CD4-positive, alpha-beta T cell treated with Interferon alpha-2 for 1 hour (primary cell): ENCODE measurements around the gene KIF1B.
A peak's percentile ranks its signal among the peaks of the same experiment; 100 is the strongest.

ENCODE experiments used
- DNase-seq, 2 donors: peaks; one replicate each; pipeline ENCODE4 v3.0.0-alpha.2; 2020 to 2022

KIF1B gene, protein sequence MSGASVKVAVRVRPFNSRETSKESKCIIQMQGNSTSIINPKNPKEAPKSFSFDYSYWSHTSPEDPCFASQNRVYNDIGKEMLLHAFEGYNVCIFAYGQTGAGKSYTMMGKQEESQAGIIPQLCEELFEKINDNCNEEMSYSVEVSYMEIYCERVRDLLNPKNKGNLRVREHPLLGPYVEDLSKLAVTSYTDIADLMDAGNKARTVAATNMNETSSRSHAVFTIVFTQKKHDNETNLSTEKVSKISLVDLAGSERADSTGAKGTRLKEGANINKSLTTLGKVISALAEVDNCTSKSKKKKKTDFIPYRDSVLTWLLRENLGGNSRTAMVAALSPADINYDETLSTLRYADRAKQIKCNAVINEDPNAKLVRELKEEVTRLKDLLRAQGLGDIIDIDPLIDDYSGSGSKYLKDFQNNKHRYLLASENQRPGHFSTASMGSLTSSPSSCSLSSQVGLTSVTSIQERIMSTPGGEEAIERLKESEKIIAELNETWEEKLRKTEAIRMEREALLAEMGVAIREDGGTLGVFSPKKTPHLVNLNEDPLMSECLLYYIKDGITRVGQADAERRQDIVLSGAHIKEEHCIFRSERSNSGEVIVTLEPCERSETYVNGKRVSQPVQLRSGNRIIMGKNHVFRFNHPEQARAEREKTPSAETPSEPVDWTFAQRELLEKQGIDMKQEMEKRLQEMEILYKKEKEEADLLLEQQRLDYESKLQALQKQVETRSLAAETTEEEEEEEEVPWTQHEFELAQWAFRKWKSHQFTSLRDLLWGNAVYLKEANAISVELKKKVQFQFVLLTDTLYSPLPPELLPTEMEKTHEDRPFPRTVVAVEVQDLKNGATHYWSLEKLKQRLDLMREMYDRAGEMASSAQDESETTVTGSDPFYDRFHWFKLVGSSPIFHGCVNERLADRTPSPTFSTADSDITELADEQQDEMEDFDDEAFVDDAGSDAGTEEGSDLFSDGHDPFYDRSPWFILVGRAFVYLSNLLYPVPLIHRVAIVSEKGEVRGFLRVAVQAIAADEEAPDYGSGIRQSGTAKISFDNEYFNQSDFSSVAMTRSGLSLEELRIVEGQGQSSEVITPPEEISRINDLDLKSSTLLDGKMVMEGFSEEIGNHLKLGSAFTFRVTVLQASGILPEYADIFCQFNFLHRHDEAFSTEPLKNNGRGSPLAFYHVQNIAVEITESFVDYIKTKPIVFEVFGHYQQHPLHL (N-terminal part only)

GRCh38 chr1:10209905-10210810, at the start of gene KIF1B:
Gene KIF1B (plus strand): TSS chr1:10210570. CDS start chr1:10232329, 21,759 bp downstream.
- DNase-seq: peak; percentile 96 to 98

DNA sequence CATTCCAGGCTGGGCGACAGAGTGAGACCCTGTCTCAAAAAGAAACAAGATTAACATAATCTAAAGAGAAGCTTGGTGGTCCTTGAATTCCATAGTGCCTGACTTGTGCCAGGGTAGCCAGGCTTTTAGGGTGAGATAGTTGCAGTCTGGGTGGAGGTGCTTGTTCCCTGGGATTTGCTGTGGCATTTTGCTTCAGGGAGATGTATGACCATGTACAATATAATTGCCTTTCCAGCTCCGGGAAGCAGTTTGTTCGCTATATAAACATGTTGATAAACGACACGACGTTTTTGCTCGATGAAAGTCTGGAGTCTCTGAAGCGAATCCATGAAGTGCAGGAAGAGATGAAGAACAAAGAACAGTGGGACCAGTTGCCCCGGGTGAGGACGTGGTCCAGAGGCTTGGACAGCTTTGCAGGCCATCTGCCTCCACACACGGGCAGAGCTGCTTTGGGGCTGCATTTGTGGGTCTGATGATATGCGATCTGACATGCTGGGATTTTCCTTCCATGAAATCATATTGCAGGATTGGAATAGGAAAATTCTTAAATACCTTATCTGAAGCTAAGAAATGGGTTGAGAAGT, 49.4 kb upstream of the KIF1B start:
- DNase-seq: no peak

- DNase-seq: no peak
Observed at GRCh38 chr1:10161541-10162290, 48.7 kb upstream of the KIF1B start.

GRCh38 chr1:10168912-10169514, 41.4 kb upstream of the KIF1B start:
- no peak for DNase-seq

- peak in 1 of 2 donors; percentile 41 for DNase-seq
Observed at GRCh38 chr1:10170239-10170574, 40.2 kb upstream of the KIF1B start.

DNA sequence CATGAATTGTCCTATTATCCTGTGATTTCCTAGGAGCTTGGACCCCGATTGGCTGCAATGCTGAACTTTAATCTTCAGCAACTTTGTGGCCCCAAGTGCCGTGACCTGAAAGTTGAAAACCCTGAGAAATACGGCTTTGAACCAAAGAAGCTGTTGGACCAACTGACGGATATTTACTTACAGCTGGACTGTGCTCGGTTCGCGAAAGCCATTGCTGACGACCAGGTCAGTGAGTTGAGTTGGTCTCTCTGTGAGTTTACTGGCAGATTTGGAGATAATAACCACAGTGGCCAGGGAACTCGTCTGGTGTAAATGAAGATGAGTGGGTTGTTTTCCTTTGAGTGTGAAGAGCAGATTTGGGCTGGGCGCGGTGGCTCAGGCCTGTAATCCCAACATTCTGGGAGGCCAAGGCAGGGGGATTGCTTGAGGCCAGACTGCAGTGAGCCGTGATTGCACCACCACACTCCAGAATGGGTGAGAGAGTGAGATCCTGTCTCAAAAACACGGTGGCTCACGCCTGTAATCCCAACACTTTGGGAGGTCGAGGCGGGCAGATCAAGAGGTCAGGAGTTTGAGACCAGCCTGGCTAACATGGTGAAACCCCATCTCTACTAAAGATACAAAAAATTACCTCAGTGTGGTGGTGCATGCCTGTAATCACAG, 39.1 kb upstream of the KIF1B start:
- DNase-seq: no peak

GRCh38 chr1:10171995-10172669, 38.2 kb upstream of the KIF1B start:
- no peak for DNase-seq

- no peak for DNase-seq
Observed at GRCh38 chr1:10173582-10173981, 36.8 kb upstream of the KIF1B start.

GRCh38 chr1:10177876-10178275, 32.5 kb upstream of the KIF1B start:
- DNase-seq: no peak

DNA sequence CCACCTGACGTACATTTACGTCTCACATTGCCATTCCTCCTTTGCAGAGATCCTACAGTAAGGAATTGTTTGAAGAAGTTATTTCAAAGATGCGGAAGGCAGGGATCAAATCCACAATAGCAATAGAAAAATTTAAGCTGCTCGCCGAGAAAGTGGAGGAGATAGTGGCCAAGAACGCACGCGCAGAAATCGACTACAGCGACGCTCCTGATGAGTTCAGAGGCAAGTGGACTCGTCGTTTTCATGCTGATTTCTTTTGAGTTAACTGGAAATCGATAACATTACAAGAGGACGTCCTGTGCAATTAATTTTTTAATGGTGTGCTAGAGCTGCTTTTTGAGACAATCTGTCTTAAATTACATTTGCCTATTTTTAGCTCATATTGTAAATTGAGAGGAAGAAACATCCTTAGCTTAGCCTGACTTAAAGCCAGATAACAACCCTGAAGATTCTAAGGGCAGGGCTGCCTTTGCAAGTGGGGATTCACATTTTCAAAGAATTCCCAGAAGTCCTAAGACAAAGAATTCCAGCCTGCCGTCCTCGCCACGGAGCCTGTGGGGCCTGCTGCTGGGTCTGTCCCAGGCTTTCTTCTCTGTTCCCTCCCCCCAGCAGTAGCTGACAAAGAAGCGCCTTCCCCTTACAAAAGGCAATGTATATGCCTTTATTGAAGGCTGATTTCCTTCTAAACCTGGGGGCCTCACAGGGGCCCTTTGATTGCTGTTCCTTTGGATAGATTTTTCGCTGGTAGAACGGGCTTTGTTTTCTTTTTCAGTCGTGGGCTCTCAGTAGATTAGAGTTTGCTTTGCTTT, 31.6 kb upstream of the KIF1B start:
- no peak for DNase-seq

DNA sequence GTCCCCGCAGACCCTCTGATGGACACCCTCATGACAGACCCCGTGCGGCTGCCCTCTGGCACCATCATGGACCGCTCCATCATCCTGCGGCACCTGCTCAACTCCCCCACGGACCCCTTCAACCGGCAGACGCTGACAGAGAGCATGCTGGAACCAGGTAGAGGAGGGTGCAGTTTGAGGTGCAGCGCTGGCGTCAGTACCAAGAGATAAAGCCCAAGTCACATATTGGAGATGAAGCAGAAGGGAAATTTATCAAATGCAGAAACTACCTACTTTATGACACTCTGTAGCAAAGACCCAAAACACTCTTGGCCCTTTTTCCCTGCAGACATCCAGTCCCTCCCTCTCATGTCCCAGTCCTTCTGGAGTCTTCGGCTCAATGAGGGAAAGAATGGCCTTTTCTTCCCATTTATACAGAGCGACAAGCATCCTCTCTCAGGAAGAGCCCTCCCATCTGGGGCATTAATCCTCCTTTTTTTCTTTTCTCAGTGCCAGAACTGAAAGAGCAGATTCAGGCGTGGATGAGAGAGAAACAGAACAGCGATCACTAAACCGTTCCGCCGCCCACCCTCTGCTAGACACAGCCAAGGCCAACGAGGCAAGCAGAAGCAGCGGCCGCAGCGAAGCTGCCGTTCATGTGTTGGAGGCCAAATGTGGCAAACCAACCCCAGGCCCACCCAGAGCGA, 30.8 kb upstream of the KIF1B start:
- DNase-seq: no peak

GRCh38 chr1:10181154-10181553, 29.2 kb upstream of the KIF1B start:
- no peak for DNase-seq

DNA sequence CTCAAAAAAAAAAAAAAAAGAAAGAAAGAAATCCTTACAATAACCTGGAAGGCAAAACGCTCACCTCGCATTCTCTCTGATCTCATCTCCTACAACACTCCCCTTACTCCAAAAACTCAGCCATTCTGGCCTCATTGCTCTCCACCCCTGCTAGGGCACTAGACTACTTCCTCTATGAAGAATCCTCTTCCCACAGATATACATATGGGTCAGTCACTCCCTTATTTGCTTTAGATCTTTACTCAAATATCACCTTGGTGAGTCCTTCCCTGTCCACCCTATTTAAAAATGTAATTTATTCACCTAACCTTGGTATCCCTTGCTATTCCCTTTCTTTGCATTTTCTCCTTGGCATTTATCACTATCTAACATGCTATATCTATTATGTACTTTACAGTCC, 24.6 kb upstream of the KIF1B start:
- DNase-seq: no peak

DNA sequence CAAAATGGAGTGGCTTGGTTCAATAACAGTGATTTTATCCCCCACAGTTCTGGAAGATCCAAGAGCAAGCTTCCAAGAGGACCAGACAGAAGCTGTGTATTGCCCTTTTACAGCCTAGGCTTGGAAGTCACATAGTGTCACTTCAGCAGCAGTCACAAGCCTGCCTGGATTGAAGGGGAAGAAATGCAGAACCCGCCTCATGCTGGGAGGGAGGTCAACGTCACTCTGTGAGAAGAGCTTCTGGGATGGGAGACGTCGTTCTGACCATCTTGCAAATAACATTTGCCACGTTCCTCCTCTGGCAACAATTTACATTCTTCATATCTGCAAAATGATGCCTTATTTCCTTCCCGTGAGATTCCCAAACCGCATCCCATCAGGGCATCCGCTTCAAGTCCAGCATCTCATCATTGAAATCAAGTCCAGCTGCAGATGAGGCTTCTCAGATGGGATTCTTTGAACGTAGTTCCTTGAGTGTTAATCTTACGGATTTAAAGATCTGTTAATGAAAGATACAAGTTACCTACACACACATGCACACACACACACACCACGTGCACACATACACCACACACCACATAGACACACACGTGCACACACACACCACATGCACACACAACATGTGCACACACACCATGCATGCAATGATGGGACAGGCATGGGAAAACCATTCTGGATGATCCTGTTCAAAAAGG, 23.9 kb upstream of the KIF1B start:
- DNase-seq: no peak

- DNase-seq: no peak
Observed at GRCh38 chr1:10187026-10187334, 23.4 kb upstream of the KIF1B start.

GRCh38 chr1:10188133-10188650, 22.2 kb upstream of the KIF1B start:
- DNase-seq: no peak

DNA sequence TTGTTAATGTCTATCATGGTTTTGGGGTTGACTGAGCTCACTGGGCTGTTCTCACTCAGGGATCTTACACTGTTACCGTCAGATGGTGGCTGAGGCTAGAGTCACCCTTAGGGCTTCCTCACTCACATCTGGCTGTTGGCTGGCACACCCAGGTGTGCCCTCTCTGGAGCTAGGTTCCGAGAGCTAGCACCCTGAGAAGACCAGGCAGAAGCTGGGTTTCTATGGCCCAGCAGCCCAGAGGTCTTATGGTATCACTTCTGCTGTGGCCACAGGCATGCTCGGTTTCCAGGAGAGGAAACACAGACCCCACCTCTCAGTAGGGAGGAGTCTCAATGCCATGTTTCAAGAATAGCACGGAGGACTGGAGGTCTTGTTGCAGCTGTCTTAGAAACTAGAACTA, 20.7 kb upstream of the KIF1B start:
- DNase-seq: no peak
